Retinal pigment epithelial cell (primary cell): Measurements from ENCODE around the gene PIGQ.

Experiments used
- DNase-seq: peaks from one replicate; pipeline ENCODE4 v3.0.0-alpha.2; 2010; ENCODE audit warnings: low read depth
- H3K4me3 ChIP-seq: 2 replicates; pipeline ENCODE4 v1.5.1; 2011; ENCODE audit warnings: mild to moderate bottlenecking, low read length, control low read depth, moderate library complexity
- CTCF ChIP-seq: conservative IDR thresholded peaks from 2 replicates; pipeline ENCODE4 v1.5.1; 2011; ENCODE audit warnings: low read depth, low read length, control low read depth, inconsistent platforms

Gene PIGQ

GRCh38 chr16:569445-570254 lies at the start of gene PIGQ:
TSS of gene PIGQ (plus strand) at chr16:569968. CDS start at chr16:574075, 4,107 bp downstream.
- no peak for TF ChIP-seq CTCF
- H3K4me3 ChIP-seq, result peak within 1 kb of the TSS; percentile 77
- DNase-seq, result no peak

- no peak for TF ChIP-seq CTCF
- DNase-seq, result no peak
- H3K4me3 ChIP-seq, result no peak overlapping the region
Measured at GRCh38 chr16:520847-521246, 48.9 kb upstream of the PIGQ start.

- H3K4me3 ChIP-seq, result no peak overlapping the region
- no peak for DNase-seq
- peak; percentile 28 for TF ChIP-seq CTCF
Measured at GRCh38 chr16:521381-522210, 48.2 kb upstream of the PIGQ start.

GRCh38 chr16:522320-523096 lies 47.3 kb upstream of the PIGQ start:
- DNase-seq, result no peak
- TF ChIP-seq CTCF, result no peak

GRCh38 chr16:523097-523741 lies 46.5 kb upstream of the PIGQ start:
- no peak for DNase-seq
- TF ChIP-seq CTCF, result no peak
- H3K4me3 ChIP-seq, result no peak overlapping the region

More at GRCh38 chr16:522320-523096, 47.3 kb upstream of the PIGQ start:
- no peak overlapping the region for H3K4me3 ChIP-seq

GRCh38 chr16:524274-525040 lies 45.3 kb upstream of the PIGQ start:
- no peak for DNase-seq
- TF ChIP-seq CTCF, result no peak
- H3K4me3 ChIP-seq, result no peak overlapping the region
